HEK293 (cell line): Measurements from ENCODE around the gene EVC.

Source experiments
- CTCF ChIA-PET: fragments of 350-600 bp; formaldehyde crosslinking; extraction: SDS; loops from one replicate; lab custom pipeline; 2021; ENCODE audit warnings: antibody characterized with exemption; lab: Yijun Ruan, JAX
- POLR2A ChIA-PET: fragments of 300-600 bp; formaldehyde crosslinking; extraction: SDS; loops from one replicate; lab custom pipeline; 2020; ENCODE audit warnings: antibody characterized with exemption, inconsistent platforms; lab: Yijun Ruan, JAX
- H3K27ac ChIP-seq: fragments of 200-500 bp; sonication (Bioruptor generic); 2 replicates; pipeline ENCODE4 v1.5.1; 2014; ENCODE audit warnings: low read depth, low read length, control low read depth, inconsistent platforms; ENCODE audit errors: extremely low read depth
- H3K36me3 ChIP-seq, 2 experiments: fragments of 200-500 bp in 1 of 2; sonication (Bioruptor generic) in 1 of 2; 1 replicate in 1 of 2; 2 replicates in 1 of 2; pipeline ENCODE4 v1.5.1; 2014 to 2017; ENCODE audit warnings: inconsistent platforms in 2 of 2, low read length in 2 of 2; ENCODE audit not compliant: control insufficient read depth in 2 of 2, insufficient read depth in 1 of 2
- H3K4me1 ChIP-seq: fragments of 200-500 bp; sonication (Bioruptor generic); 2 replicates; pipeline ENCODE4 v1.5.1; 2014; ENCODE audit warnings: mild to moderate bottlenecking, low read length, inconsistent platforms; ENCODE audit not compliant: control insufficient read depth, insufficient read depth
- H3K4me3 ChIP-seq: 2 replicates; pipeline ENCODE4 v1.5.1; 2011; ENCODE audit warnings: low read depth, mild to moderate bottlenecking, control low read depth, low read length, moderate library complexity
- H3K9me3 ChIP-seq: fragments of 200-500 bp; sonication (Bioruptor generic); 2 replicates; pipeline ENCODE4 v1.5.1; 2014; ENCODE audit warnings: low read depth, low read length, inconsistent platforms; ENCODE audit not compliant: control insufficient read depth, insufficient read depth
- GLI4 ChIP-seq: fragments of 450-650 bp; formaldehyde crosslinking; IDR thresholded peaks from 2 replicates; pipeline ENCODE4 v1.5.1; 2016; ENCODE audit warnings: missing biosample characterization, missing genetic modification characterization
- SP2 ChIP-seq: fragments of 450-650 bp; formaldehyde crosslinking; IDR thresholded peaks from 2 replicates; pipeline ENCODE4 v1.5.1; 2016; ENCODE audit warnings: missing biosample characterization, missing genetic modification characterization
- TSHZ1 ChIP-seq: fragments of 450-650 bp; formaldehyde crosslinking; IDR thresholded peaks from 2 replicates; pipeline ENCODE4 v1.5.1; 2016; ENCODE audit warnings: missing biosample characterization, missing genetic modification characterization, borderline replicate concordance
- ZFHX2 ChIP-seq: fragments of 450-650 bp; formaldehyde crosslinking; conservative IDR thresholded peaks from 2 replicates; pipeline ENCODE4 v1.5.1; 2016; ENCODE audit warnings: missing biosample characterization, missing genetic modification characterization
- ZIC2 ChIP-seq: fragments of 450-650 bp; formaldehyde crosslinking; IDR thresholded peaks from 2 replicates; pipeline ENCODE4 v1.5.1; 2016; ENCODE audit warnings: missing biosample characterization, missing genetic modification characterization
- ZNF10 ChIP-seq: fragments of 450-650 bp; formaldehyde crosslinking; IDR thresholded peaks from 2 replicates; pipeline ENCODE4 v1.5.1; 2017; ENCODE audit warnings: missing biosample characterization, missing genetic modification characterization
- ZNF133 ChIP-seq: fragments of 450-650 bp; formaldehyde crosslinking; IDR thresholded peaks from 2 replicates; pipeline ENCODE4 v1.5.1; 2016; ENCODE audit warnings: missing biosample characterization, missing genetic modification characterization
- ZNF157 ChIP-seq: fragments of 450-650 bp; formaldehyde crosslinking; IDR thresholded peaks from 2 replicates; pipeline ENCODE4 v1.5.1; 2016; ENCODE audit warnings: missing biosample characterization, missing genetic modification characterization
- ZNF184 ChIP-seq: fragments of 450-650 bp; IDR thresholded peaks from 2 replicates; pipeline ENCODE4 v1.5.1; 2018; ENCODE audit warnings: missing biosample characterization, mild to moderate bottlenecking, missing genetic modification characterization
- ZNF266 ChIP-seq: fragments of 450-650 bp; formaldehyde crosslinking; IDR thresholded peaks from 2 replicates; pipeline ENCODE4 v1.5.1; 2016; ENCODE audit warnings: missing biosample characterization, missing genetic modification characterization, low read depth
- ZNF426 ChIP-seq: fragments of 450-650 bp; formaldehyde crosslinking; IDR thresholded peaks from 2 replicates; pipeline ENCODE4 v1.5.1; 2017; ENCODE audit warnings: missing biosample characterization, missing genetic modification characterization, mild to moderate bottlenecking, inconsistent platforms, moderate library complexity
- ZNF548 ChIP-seq: fragments of 450-650 bp; formaldehyde crosslinking; IDR thresholded peaks from 2 replicates; pipeline ENCODE4 v1.5.1; 2016; ENCODE audit warnings: missing biosample characterization, missing genetic modification characterization
- ZNF555 ChIP-seq: fragments of 450-650 bp; formaldehyde crosslinking; conservative IDR thresholded peaks from 2 replicates; pipeline ENCODE4 v1.5.1; 2017; ENCODE audit warnings: missing biosample characterization, mild to moderate bottlenecking, missing genetic modification characterization, inconsistent platforms
- ZNF629 ChIP-seq: fragments of 450-650 bp; formaldehyde crosslinking; IDR thresholded peaks from 2 replicates; pipeline ENCODE4 v1.5.1; 2017; ENCODE audit warnings: missing biosample characterization, missing genetic modification characterization
- TF ChIP-seq, protein P1 (sequence below): fragments of 450-650 bp; formaldehyde crosslinking; IDR thresholded peaks from 2 replicates; pipeline ENCODE4 v1.5.1; 2016; ENCODE audit warnings: missing biosample characterization, missing genetic modification characterization
- TF ChIP-seq, protein P2 (sequence below): fragments of 450-650 bp; formaldehyde crosslinking; IDR thresholded peaks from 2 replicates; pipeline ENCODE4 v1.5.1; 2017; ENCODE audit warnings: missing biosample characterization, mild to moderate bottlenecking, missing genetic modification characterization, moderate library complexity
- TF ChIP-seq, protein P3 (sequence below): fragments of 450-650 bp; formaldehyde crosslinking; IDR thresholded peaks from 2 replicates; pipeline ENCODE4 v1.5.1; 2016; ENCODE audit warnings: missing biosample characterization, missing genetic modification characterization
- TF ChIP-seq, protein P4 (sequence below): fragments of 450-650 bp; formaldehyde crosslinking; IDR thresholded peaks from 2 replicates; pipeline ENCODE4 v1.5.0; 2017; ENCODE audit warnings: missing biosample characterization, missing genetic modification characterization, borderline replicate concordance

Gene EVC

GRCh38 chr4:5676763-5677162, 34.2 kb upstream of the EVC start:
- ChIA-PET CTCF (no interaction called here), POLR2A (no interaction called here)
- TF ChIP-seq ZFHX2 (no peak), ZNF10 (tag by site-specific recombination) (no peak), ZNF426 (tag by site-specific recombination) (no peak), GLI4 (no peak), ZNF548 (no peak), ZNF157 (no peak), ZNF629 (tag by site-specific recombination) (no peak), ZIC2 (tag by site-specific recombination) (no peak), ZNF555 (no peak), SP2 (no peak), TSHZ1 (tag by site-specific recombination) (no peak), ZNF266 (tag by site-specific recombination) (no peak), ZNF133 (tag by site-specific recombination) (no peak), ZNF184 (tag by site-specific recombination) (no peak)
- TF ChIP-seq, protein P1, sequence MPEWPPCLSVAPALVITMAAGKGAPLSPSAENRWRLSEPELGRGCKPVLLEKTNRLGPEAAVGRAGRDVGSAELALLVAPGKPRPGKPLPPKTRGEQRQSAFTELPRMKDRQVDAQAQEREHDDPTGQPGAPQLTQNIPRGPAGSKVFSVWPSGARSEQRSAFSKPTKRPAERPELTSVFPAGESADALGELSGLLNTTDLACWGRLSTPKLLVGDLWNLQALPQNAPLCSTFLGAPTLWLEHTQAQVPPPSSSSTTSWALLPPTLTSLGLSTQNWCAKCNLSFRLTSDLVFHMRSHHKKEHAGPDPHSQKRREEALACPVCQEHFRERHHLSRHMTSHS (tag by site-specific recombination), result no peak
- TF ChIP-seq, protein P2, sequence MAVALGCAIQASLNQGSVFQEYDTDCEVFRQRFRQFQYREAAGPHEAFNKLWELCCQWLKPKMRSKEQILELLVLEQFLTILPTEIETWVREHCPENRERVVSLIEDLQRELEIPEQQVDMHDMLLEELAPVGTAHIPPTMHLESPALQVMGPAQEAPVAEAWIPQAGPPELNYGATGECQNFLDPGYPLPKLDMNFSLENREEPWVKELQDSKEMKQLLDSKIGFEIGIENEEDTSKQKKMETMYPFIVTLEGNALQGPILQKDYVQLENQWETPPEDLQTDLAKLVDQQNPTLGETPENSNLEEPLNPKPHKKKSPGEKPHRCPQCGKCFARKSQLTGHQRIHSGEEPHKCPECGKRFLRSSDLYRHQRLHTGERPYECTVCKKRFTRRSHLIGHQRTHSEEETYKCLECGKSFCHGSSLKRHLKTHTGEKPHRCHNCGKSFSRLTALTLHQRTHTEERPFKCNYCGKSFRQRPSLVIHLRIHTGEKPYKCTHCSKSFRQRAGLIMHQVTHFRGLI (tag by site-specific recombination), result no peak
- TF ChIP-seq, protein P3, sequence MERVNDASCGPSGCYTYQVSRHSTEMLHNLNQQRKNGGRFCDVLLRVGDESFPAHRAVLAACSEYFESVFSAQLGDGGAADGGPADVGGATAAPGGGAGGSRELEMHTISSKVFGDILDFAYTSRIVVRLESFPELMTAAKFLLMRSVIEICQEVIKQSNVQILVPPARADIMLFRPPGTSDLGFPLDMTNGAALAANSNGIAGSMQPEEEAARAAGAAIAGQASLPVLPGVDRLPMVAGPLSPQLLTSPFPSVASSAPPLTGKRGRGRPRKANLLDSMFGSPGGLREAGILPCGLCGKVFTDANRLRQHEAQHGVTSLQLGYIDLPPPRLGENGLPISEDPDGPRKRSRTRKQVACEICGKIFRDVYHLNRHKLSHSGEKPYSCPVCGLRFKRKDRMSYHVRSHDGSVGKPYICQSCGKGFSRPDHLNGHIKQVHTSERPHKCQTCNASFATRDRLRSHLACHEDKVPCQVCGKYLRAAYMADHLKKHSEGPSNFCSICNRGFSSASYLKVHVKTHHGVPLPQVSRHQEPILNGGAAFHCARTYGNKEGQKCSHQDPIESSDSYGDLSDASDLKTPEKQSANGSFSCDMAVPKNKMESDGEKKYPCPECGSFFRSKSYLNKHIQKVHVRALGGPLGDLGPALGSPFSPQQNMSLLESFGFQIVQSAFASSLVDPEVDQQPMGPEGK (tag by site-specific recombination), result no peak
- TF ChIP-seq, protein P4, sequence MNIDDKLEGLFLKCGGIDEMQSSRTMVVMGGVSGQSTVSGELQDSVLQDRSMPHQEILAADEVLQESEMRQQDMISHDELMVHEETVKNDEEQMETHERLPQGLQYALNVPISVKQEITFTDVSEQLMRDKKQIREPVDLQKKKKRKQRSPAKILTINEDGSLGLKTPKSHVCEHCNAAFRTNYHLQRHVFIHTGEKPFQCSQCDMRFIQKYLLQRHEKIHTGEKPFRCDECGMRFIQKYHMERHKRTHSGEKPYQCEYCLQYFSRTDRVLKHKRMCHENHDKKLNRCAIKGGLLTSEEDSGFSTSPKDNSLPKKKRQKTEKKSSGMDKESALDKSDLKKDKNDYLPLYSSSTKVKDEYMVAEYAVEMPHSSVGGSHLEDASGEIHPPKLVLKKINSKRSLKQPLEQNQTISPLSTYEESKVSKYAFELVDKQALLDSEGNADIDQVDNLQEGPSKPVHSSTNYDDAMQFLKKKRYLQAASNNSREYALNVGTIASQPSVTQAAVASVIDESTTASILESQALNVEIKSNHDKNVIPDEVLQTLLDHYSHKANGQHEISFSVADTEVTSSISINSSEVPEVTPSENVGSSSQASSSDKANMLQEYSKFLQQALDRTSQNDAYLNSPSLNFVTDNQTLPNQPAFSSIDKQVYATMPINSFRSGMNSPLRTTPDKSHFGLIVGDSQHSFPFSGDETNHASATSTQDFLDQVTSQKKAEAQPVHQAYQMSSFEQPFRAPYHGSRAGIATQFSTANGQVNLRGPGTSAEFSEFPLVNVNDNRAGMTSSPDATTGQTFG, result no peak
- H3K4me1 ChIP-seq, result no peaks in the 10 kb centered on the region
- no peaks in the 10 kb centered on the region for H3K9me3 ChIP-seq
- H3K4me3 ChIP-seq, result no peak overlapping the region
- H3K36me3 ChIP-seq, result no peaks in the 10 kb centered on the region
- H3K27ac ChIP-seq, result no peak overlapping the region
